Right hindlimb (tissue), 1 donor: ENCODE measurements around the gene MRC1.

Source experiments
- DNase-seq: peaks from one replicate; pipeline ENCODE4 v3.0.0-alpha.2; 2018

The MRC1 gene

GRCh38 chr10:17808971-17809841 is at the start of gene MRC1:
Gene MRC1 (plus strand): TSS chr10:17809348. CDS start chr10:17809466, 118 bp downstream.
- DNase-seq, result no peak

GRCh38 chr10:17764142-17764541 is 45.0 kb upstream of the MRC1 start:
- DNase-seq, result no peak

GRCh38 chr10:17765602-17766001 is 43.5 kb upstream of the MRC1 start:
- DNase-seq, result no peak

GRCh38 chr10:17766731-17767130 is 42.4 kb upstream of the MRC1 start:
- DNase-seq, result no peak

GRCh38 chr10:17768496-17768895 is 40.7 kb upstream of the MRC1 start:
- DNase-seq, result no peak

- no peak for DNase-seq
Measured at GRCh38 chr10:17768957-17769356, 40.2 kb upstream of the MRC1 start.

- DNase-seq, result no peak
Measured at GRCh38 chr10:17771017-17771416, 38.1 kb upstream of the MRC1 start.

GRCh38 chr10:17779784-17780183 is 29.4 kb upstream of the MRC1 start:
- no peak for DNase-seq

- no peak for DNase-seq
Measured at GRCh38 chr10:17780727-17781126, 28.4 kb upstream of the MRC1 start.

- DNase-seq, result no peak
Measured at GRCh38 chr10:17781856-17782255, 27.3 kb upstream of the MRC1 start.

- DNase-seq, result peak; percentile 17
Measured at GRCh38 chr10:17782921-17783665, 26.1 kb upstream of the MRC1 start.

- DNase-seq, result no peak
Measured at GRCh38 chr10:17783751-17784150, 25.4 kb upstream of the MRC1 start.

GRCh38 chr10:17784688-17785087 is 24.5 kb upstream of the MRC1 start:
- no peak for DNase-seq

GRCh38 chr10:17785276-17785930 is 23.7 kb upstream of the MRC1 start:
- DNase-seq, result no peak

GRCh38 chr10:17787087-17787961 is 21.8 kb upstream of the MRC1 start:
- DNase-seq, result no peak

GRCh38 chr10:17788646-17789045 is 20.5 kb upstream of the MRC1 start:
- DNase-seq, result no peak

- DNase-seq, result no peak
Measured at GRCh38 chr10:17789396-17789795, 19.8 kb upstream of the MRC1 start.

- DNase-seq, result no peak
Measured at GRCh38 chr10:17790651-17791050, 18.5 kb upstream of the MRC1 start.

- DNase-seq, result no peak
Measured at GRCh38 chr10:17792991-17793390, 16.2 kb upstream of the MRC1 start.

- no peak for DNase-seq
Measured at GRCh38 chr10:17793823-17794644, 15.1 kb upstream of the MRC1 start.

- DNase-seq, result no peak
Measured at GRCh38 chr10:17795083-17795482, 14.1 kb upstream of the MRC1 start.
